ENCODE data around the gene ZMYM1.
"Not testable (repeated sequence)": the region's sequence is repeated elsewhere in the genome, so short reads cannot be mapped to it uniquely, and the experiment has no call there.

ZMYM1 gene

DNA sequence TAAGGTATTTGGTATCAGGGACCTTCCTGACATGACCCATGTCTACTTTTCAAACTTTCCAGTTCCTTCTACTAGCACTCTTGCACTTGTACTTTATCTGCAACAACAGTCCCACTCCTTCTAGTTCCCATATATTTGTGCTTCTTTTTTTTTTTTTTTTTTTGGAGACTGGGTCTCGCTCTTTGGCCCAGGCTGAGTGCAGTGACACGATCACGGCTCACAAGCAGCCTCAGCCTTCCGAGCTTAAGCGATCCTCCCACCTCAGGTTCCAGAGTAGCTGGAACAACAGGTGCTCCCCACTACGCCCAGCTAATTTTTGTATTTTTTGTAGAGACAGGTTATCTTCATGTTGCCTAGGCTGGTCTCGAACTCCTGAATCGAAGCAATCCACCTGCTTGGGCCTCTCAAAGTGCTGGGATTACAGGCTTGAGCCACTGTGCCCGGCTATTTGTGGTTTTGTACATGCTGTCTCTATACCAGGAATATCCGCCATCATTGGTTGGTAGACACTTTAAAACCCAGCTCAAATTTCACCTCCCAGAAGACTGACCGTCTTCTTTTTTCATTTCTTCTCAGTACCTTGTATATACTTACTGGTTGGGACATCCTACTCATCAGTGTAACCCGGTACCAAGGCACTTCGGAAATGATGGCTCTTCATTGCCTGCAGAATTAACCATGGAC, 1.1 kb downstream of the ZMYM1 start:
- no peak for DNase-seq

DNA sequence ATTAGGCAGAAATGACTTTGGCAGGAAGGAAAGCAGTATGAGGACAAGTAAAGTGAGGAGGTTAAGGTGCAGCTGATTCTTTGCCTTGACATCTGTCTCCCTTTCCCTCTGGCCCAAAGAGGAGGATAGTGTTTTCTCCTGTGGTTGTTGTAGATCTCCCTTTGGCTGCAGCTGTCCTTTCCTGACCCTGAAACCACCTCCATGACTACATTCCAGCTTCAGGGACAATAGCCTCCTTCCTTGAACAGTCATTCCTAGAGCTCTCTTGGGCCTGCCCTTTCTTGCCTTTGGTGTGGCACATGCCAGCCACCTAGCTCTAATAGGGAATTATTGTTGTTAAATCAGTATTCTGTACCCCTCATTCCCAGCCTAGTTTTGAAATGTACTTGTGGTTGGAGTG, 6.2 kb downstream of the ZMYM1 start:
- no peak for DNase-seq

DNA sequence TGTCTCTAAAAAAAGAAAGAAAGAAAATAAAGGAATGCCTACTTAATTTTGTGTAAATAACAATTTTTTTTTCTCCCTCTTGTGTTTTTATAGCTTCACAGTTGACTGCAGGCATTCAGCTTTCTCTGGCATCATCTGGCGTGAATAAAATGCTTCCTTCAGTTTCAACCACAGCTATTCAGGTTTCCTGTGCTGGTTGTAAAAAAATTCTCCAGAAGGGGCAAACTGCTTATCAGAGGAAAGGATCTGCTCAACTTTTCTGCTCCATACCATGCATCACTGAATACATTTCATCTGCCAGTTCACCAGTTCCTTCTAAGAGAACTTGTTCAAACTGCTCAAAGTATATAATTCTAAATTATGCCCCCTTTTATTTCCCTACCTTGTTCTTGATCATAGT, 18.0 kb downstream of the ZMYM1 start:
- DNase-seq: no peak

DNA sequence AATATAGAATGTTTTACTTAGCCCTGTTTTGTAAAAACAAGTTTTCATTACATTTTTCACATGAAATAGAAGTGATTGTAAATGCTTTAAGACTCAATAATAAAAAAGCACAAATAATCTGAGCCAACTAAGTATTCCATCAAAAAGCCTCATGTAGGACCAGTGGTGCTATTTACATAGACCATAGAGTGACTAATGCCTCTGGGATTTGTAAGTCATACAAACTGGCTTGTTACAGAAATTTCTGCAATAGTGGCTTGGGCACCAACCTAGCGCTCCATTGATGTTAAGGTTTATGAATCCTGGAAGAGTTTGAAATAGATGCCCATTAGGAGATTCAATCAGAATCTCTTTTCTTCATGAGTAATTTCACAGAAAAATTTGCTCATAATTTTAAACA, 31.9 kb downstream of the ZMYM1 start:
- peak; percentile 71 for DNase-seq

DNA sequence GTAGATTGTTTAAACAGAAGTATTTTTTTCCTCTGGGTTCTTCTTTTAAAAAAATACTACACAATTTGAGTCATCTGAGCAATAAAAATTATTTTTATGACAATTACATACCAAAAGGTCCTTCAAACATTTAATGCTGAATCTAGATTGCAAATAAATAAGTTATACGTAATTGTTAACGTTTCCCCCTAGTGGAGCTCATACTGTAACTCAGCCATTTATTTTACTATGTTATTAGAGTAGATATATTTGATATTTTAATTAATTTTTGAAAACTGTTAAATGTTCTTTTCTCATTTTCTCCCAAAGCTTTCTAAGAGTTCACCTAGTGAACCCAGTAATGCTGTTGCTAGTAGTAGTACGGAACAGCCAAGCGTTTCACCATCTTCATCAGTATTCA, 33.5 kb downstream of the ZMYM1 start:
- peak; percentile 31 for DNase-seq

DNA sequence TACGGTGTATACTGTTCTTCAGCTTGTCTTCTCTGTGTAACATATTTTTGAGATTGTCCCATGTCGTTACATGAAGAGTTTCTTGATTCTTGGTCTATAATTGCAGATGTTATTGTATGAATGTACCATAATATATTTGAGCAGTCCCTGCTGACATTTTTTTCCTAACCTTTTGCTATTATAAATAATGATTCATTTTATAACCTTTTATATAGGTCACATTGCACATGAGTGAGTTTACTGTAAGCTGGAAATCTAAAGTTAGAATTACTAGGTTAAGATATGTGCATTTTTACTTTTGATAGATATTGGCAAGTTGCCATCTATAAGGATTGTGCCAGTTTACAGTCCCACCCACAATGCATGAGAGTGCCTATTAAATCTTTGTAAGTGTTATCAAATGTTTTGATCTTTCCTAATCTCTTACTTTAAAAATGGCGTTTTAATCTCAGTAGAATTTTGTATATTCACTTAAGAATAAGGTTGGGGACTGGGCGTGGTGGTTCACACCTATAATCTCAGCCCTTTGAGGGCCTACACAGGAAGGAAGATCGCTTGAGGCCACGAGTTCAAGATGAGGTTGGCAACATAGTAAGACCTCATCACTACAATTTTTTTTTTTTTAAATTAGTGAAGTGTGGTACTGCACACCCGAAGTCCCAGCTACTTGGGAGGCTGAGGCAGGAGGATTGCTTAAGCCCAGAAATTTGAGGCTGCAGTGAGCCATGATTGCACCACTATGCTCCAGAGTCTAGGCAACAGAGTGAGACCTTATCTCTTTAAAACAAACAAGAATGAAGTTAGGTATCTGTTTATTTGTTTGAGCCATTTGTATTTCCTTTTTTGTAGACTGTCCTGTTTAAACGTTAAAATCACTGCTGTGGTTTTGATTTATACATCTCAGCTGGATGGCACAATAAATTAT, 36.5 kb downstream of the ZMYM1 start:
- DNase-seq: peak; percentile 18

DNA sequence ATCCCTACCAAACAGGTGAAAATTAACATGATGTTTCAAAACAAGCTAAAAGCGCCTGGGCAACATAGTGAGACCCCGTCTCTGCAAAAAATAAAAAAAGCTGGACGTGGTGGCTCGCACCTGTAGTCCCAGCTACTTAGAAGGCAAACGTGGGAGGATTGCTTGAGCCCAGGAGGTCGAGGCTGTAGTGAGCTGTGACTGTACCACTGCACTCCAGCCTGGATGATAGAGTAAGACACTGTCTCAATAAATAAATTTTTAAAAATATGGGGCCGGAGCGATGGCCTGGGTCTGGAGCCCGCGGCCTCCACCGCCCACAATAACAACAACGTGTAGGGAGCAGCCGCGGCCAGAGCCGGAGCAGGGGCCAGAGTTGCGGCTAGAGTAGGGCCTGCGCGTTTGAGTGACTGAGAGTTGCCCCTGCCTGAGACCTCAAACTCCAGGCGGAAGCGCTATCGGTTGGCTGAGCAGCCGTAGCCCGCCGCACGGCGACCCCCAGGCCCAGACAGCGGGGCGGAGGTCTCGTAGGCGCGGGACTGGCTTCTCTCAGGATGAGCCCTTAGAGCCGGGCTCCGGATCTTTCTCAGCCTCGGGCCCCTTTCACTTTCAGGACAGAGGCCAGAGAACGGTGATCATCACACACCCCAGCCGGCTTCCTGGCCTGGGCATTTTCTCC, 41.4 kb downstream of the ZMYM1 start:
- DNase-seq: no peak

DNA sequence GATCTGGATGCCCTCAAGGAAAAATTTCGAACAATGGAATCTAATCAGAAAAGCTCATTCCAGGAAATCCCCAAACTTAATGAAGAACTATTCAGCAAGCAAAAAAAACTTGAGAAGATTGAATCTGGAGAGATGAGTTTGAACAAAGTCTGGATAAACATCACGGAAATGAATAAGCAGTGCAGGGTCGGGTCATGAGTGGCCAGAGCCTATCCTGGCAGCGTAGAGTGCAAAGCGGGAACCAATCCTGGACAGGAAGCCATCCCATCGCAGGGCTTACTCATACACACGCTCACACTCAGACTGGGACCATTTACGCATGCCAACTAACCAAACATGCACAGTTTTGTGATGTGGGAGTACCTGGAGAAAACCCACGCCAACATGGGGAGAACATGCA, 43.1 kb downstream of the ZMYM1 start:
- no peak for DNase-seq

DNA sequence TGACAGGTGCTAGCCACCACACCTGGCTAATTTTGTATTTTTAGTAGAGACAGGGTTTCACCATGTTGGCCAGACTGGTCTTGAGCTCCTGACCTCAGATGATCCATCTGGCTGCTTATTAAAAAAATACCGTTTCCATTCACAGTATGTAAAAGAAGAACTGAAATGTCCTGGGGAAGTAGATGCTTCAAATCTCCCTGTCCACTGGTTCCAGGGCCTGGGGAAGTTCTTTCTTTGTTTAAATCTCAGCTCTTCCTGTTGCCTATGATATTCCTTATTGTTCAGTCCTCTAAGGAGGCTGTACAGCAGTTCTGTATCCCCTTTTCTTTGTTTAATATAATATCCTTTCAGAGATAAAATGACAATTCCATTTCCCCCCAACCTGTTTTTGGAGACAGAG, 47.4 kb downstream of the ZMYM1 start:
- DNase-seq: no peak

DNA sequence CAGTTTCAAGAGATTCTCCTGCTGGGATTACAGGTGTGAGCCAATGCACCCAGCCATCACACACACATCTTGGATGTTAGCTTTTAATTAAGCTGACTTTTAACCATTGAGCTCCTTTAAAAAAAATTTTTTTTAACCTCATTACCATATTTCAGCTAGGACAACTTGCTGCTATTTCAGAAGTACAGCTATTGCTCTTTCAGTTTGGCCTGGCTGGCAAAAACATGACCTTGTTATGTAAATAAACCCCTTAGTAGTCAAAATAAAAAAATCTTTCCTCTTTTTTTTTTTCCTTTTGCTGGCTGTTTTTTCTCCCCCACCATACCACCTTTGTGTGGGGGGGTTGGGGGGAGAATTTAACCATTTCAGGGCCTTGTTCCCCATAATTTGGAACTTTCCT, 49.9 kb downstream of the ZMYM1 start:
- no peak for DNase-seq

DNA sequence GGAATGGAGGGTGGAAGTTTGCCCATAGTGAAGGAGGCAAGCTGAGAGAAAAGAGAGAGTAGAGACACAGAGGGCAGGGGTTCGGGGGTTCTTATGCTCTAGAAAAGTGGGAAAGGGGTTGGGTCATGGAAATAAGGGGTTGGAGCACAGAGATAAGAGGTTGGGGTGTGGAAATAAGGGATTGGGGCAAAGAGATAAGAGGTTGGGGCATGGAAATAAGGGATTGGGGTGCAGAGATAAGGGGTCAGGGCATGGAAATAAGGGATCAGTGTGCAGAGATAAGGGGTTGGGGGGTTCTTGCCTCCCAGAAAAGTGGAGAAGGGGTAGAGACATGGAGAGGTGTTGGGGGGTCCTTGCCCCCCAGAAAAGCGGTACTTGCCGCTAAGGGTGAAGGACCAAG, 57.6 kb downstream of the ZMYM1 start:
- no peak for DNase-seq

DNA sequence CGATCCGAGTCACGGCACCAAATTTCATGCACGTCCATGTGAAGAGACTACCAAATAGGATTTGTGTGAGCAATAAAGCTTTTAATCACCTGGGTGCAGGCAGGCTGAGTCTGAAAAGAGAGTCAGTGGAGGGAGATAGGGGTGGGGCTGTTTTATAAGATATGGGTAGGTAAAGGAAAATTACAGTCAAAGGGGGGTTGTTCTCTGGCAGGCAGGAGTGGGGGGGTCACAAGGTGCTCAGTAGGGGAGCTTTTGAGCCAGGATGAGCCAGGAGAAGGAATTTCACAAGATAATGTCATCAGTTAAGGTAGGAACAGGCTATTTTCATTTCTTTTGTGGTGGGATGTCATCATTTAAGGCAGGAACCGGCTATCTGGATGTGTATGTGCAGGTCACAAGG, 58.4 kb downstream of the ZMYM1 start:
- not testable (repeated sequence) for DNase-seq

DNA sequence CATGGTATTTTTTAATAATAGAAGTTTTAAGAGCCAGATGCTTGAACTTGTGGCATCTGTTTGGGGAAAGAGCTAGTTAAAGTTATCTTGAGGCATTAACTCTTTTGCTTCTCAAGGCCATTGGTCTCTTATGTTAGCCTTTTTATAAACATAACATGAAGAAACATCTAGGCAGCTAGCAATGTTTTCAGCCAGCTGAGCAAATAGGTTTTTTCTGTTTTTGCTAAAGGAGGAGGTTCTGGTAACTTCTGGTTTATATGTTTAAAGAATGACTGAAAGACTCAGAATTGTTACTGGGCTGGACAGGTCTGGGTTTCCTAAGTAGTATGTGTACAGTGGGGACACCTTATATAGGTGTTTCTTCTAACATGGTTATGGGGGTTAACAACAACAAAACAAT, 63.1 kb downstream of the ZMYM1 start:
- not testable (repeated sequence) for DNase-seq

DNA sequence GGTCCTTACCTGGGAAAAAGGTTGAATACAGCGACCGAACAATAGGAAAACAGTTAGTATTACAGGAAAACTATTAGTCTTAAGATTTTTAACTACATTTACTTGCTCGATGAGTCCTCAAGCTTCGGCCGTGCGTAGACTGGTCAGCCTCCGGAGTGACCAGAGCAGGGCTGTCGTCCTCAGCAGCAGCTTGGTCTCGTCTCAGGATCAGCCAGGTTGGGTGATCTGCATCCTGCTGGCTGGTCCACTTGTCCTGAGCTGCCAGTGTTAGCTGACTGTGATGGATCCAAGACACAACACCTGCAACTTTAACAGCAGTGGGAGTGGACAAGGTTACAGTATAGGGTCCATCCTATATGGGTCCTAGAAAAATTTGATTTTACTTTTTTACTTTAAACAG, 63.5 kb downstream of the ZMYM1 start:
- not testable (repeated sequence) for DNase-seq

DNA sequence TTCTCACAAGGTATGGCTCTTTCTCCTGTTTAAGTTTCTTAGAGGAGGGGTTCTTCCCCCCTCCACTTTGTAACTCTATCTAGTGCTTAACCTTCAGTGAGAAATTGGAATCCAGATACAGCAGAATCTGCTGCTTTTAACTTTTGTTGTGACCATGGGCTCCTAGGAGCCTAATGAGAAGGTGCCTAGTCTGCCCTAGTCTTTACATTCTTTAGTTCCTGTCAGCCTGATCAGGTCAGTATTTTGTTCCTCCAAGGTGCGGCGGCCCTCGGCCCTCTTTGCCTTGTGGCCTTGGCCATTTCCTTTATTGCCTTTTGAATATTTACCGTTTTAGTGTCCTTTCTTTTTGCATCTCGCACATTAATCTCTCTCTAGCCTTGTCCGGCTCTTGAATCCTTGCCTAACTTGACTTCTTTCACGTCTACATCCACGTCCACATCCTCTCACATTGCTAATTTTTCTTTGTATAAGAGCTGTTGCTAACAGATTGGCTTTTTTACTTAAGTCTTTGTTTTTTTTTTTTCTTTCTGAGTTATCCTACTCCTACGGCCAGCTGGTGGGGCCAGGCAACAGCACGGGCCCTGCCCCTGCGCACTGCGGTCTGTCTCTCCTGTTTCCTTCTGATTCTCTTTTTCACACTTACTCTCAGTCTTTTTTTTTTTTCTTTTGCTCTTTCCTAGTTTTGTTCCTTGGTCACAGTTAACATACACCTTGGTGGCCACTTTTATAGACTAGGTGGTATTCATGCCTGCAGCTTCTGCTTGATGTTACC, 64.7 kb downstream of the ZMYM1 start:
- DNase-seq: no peak

DNA sequence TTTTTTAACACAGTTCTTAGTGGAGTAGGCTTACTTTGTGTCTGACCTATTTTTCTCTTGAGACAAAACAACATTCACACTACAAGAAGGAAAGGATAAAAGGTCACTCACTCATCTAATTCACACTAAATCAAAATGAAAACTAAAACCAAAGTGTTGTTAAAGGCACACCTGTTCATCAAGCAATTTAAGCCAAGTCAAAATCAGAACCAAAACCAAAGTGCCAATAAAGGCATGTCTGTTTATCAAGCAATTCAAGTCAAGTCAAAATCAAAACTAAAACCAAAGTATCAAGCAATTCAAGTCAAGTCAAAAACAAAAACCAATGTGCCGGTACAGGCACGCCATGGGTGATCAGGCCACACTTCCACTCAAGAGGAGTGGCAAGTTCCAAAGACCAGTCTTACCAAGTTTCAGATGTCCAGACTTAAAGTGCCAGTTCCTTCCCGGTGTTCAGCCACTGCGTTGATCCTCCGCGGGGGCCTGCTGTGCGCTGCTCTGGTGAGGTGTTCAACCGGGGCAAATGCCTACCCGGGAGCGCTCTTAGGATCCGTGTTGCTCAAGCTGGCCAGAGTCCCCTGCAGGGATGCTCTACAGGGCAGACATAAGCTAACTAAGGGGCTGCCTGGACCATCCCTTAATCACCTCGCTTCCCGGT, 66.8 kb downstream of the ZMYM1 start:
- not testable (repeated sequence) for DNase-seq

DNA sequence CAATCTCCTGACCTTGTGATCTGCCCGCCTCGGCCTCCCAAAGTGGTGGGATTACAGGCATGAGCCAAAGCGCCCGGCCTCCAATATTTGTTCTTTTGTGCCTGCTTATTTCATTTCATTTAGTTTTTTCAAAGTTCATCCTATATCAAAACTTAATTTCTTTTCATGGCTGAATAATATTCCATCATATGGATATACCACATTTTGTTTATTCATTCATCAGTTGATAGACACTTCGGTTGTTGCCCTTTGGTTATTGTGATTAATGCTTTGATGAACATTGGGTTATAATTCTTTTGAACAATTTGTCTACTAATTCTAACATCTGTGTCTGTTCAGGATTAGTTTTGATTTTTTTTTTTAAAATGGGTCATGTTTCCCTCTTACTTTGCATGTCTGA, 72.0 kb downstream of the ZMYM1 start:
- no peak for DNase-seq

DNA sequence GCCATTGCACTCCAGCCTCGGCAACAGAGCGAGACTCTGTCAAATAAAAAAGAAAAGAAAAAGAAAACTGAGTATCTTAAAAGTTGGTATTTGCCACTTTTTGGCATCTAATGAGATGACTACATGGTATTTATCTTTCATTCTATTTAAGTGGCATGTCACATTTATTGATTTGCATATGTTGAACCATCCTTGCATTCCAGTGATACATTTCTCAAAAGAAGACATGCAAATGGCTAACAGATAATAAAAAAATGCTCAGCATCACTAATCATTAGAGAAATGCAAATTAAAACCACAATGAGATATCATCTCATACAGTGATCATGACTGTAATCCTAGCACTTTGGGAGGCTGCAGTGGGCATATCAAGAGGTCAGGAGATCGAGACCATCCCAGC, 85.7 kb downstream of the ZMYM1 start:
- DNase-seq: no peak
